ENCODE results near the gene THAP12. TPM values are rescaled to one million over a fixed set of nuclear protein-coding genes. Genes with fewer than 3 reads are reported as not detected.

THAP12 gene
- total RNA-seq, 2 experiments from 2014 or later = 50.3 TPM

DNA sequence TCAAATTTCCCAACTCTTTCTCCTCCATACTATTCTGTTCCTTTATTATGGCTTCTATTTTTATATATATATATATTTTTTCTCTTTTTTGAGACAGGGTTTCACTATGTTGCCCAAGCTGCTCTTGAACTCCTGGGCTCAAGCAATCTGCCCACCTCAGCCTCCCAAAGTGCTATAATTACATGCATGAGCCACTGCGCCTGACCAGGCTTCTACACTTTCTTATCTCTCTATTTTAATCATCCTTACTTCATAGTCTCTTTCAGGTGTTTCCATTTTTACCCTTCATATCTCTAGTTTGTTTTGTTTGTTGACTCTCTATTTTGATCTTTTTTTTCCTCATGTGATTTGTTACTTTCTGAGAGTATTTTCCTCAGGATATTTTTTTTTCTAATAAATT is 20.0 kb upstream of the THAP12 start:
- POLR2A ChIA-PET = no interaction called here
- Mint-ChIP-seq H3K27me3 (no peaks in the 10 kb centered on the region), H3K4me1 (ENCODE audit: low read depth) (no peaks in the 10 kb centered on the region), H3K9me3 (no peaks in the 10 kb centered on the region), H3K27ac (no peak overlapping the region), H3K36me3 (ENCODE audit: low read depth) (no peaks in the 10 kb centered on the region), H3K4me3 (no peak overlapping the region)
- intact Hi-C loops (cut with micrococcal nuclease) = no loop called here
- DNase-seq (no peak), ATAC-seq (no peak)
- CTCF ChIA-PET = interaction anchor here (1.6 kb wide), 1 partner anchor 19 kb away, joined by 4 read pairs; no protein-coding TSS in a partner anchor
- TF ChIP-seq, protein P1, sequence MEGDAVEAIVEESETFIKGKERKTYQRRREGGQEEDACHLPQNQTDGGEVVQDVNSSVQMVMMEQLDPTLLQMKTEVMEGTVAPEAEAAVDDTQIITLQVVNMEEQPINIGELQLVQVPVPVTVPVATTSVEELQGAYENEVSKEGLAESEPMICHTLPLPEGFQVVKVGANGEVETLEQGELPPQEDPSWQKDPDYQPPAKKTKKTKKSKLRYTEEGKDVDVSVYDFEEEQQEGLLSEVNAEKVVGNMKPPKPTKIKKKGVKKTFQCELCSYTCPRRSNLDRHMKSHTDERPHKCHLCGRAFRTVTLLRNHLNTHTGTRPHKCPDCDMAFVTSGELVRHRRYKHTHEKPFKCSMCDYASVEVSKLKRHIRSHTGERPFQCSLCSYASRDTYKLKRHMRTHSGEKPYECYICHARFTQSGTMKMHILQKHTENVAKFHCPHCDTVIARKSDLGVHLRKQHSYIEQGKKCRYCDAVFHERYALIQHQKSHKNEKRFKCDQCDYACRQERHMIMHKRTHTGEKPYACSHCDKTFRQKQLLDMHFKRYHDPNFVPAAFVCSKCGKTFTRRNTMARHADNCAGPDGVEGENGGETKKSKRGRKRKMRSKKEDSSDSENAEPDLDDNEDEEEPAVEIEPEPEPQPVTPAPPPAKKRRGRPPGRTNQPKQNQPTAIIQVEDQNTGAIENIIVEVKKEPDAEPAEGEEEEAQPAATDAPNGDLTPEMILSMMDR (IDR thresholded peaks at IDR 0.05) = no peak

DNA sequence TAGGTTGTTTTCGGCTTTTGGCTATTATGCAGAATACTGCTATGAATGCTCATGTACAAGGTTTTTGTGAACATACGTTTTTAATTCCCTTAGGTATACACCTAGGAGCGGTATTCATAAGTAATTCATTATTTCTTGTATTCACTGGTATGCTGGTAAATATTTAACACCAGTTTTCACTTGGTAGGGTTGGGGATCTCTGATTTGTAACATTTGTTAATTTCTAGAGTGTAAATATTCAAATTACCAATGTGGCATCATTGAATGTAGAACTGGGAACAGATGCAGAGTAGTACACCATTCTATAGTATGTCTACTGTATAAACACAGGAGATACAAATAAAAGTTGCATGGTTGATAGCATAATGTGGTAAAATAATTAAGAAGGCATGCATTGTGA is 16.5 kb upstream of the THAP12 start:
- no peaks in the 10 kb centered on the region for H3K9me3 Mint-ChIP-seq
- ChIA-PET CTCF (no interaction called here), POLR2A (no interaction called here)
- H3K4me1 Mint-ChIP-seq (ENCODE audit: low read depth) = no peaks in the 10 kb centered on the region
- H3K36me3 Mint-ChIP-seq (ENCODE audit: low read depth) = no peaks in the 10 kb centered on the region
- DNase-seq (no peak), ATAC-seq (no peak)
- H3K4me3 Mint-ChIP-seq = no peak overlapping the region
- TF ChIP-seq, protein P1 (IDR thresholded peaks at IDR 0.05) = no peak
- intact Hi-C loops (cut with micrococcal nuclease) = no loop called here
- H3K27me3 Mint-ChIP-seq = no peaks in the 10 kb centered on the region
- H3K27ac Mint-ChIP-seq = no peak overlapping the region

DNA sequence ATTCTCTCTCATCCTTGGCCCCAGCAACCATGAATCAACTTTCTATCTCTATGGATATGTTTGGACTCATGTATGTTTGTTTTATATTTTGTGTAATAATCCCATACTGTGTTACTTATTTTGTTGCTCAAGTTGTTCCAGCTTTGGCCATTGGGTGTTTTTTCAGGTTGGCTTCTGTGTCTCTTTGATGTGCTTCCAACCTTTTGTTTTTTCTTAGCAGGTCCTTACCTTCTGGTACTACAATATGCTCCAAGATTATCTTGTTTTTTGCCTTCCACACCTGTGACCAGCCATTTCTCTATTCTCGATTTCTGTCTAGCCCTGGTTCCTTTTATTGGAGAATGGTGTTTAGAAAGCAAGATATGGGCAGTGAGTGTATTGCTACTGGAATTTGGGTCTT is 14.4 kb upstream of the THAP12 start:
- intact Hi-C loops (cut with micrococcal nuclease) = no loop called here
- CTCF ChIA-PET = no interaction called here
- Mint-ChIP-seq H3K27ac (no peak overlapping the region), H3K4me3 (no peak overlapping the region), H3K27me3 (no peaks in the 10 kb centered on the region), H3K4me1 (ENCODE audit: low read depth) (no peaks in the 10 kb centered on the region), H3K36me3 (ENCODE audit: low read depth) (no peaks in the 10 kb centered on the region), H3K9me3 (no peaks in the 10 kb centered on the region)
- POLR2A ChIA-PET = interaction anchor here (0.7 to 0.9 kb wide), 2 partner anchors 9 to 10 kb away, joined by 3 read pairs; no protein-coding TSS in a partner anchor
- DNase-seq (no peak), ATAC-seq (no peak)
- TF ChIP-seq, protein P1 (IDR thresholded peaks at IDR 0.05) = no peak

DNA sequence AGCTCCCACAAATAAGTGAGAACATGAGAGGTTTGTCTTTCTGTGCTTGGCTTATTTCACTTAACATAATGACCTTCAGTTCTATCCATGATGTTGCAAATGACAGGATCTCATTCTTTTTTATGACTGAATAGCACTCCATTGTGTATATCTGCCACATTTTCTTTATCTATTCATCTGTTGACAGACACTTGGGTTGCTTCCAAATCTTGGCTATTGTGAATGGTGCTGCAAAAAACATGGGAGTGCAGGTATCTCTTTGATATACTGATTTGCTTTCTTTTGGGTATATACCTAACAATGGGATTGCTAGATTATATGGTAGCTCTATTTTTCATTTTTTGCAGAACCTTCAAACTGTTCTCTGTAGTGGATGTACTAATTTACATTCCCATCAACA is 13.5 kb upstream of the THAP12 start:
- Mint-ChIP-seq H3K27me3 (no peaks in the 10 kb centered on the region), H3K9me3 (no peaks in the 10 kb centered on the region), H3K4me1 (ENCODE audit: low read depth) (no peaks in the 10 kb centered on the region), H3K4me3 (no peak overlapping the region), H3K27ac (no peak overlapping the region), H3K36me3 (ENCODE audit: low read depth) (no peaks in the 10 kb centered on the region)
- CTCF ChIA-PET = no interaction called here
- ATAC-seq (no peak), DNase-seq (no peak)
- TF ChIP-seq, protein P1 (IDR thresholded peaks at IDR 0.05) = no peak
- POLR2A ChIA-PET = no interaction called here
- intact Hi-C loops (cut with micrococcal nuclease) = no loop called here

DNA sequence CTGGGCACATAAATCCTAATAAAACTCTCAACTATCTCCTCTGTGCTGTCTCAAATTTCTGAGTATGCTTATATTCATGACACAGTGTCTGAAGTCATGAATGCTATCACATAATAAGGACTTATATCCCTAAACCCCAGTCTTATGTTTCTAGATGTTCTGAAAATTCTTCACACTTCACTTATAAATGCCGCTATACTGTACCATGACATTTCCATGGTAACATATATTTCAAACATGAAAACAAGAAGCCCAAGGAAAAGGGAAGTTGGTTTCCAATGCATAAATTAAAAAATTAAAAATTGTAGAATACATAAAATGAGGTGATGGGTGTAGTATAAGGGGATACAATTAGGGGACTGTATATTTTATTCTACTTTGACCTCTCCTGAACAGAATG is 11.9 kb upstream of the THAP12 start:
- POLR2A ChIA-PET = no interaction called here
- ATAC-seq = no peak
- Mint-ChIP-seq H3K4me1 (ENCODE audit: low read depth) (no peaks in the 10 kb centered on the region), H3K27ac (no peak overlapping the region), H3K27me3 (no peaks in the 10 kb centered on the region), H3K4me3 (no peak overlapping the region), H3K9me3 (no peaks in the 10 kb centered on the region), H3K36me3 (ENCODE audit: low read depth) (no peaks in the 10 kb centered on the region)
- TF ChIP-seq, protein P1 (IDR thresholded peaks at IDR 0.05) = no peak
- intact Hi-C loops (cut with micrococcal nuclease) = no loop called here
- no peak for DNase-seq
- CTCF ChIA-PET = no interaction called here
